Muscle layer of colon (tissue), 2 donors: ENCODE data around the gene UBE2M.
"Not testable (repeated sequence)": the region's sequence is repeated elsewhere in the genome, so short reads cannot be mapped to it uniquely, and the experiment has no call there.

Source experiments
- H3K27ac ChIP-seq: one replicate; pipeline ENCODE4 v1.7.0; 2013; ENCODE audit warnings: low read depth, mild to moderate bottlenecking, low read length, moderate library complexity
- H3K27me3 ChIP-seq, 2 donors: one replicate each; pipeline ENCODE4 v1.7.0; 2013; ENCODE audit warnings: low read length in 2 of 2, mild to moderate bottlenecking in 2 of 2; ENCODE audit not compliant: insufficient read depth in 2 of 2, control insufficient read depth in 1 of 2
- H3K36me3 ChIP-seq: one replicate; pipeline ENCODE4 v1.7.0; 2013; ENCODE audit warnings: mild to moderate bottlenecking, low read length; ENCODE audit not compliant: insufficient read depth
- H3K4me1 ChIP-seq: one replicate; pipeline ENCODE4 v1.7.0; 2013; ENCODE audit warnings: mild to moderate bottlenecking, low read length; ENCODE audit not compliant: insufficient read depth
- H3K4me3 ChIP-seq, 2 donors: one replicate each; pipeline ENCODE4 v1.7.0; 2013; ENCODE audit warnings: low read length in 2 of 2, low read depth in 1 of 2, mild to moderate bottlenecking in 1 of 2, moderate library complexity in 1 of 2
- H3K9ac ChIP-seq: one replicate; pipeline ENCODE4 v1.7.0; 2013; ENCODE audit warnings: low read length
- H3K9me3 ChIP-seq: one replicate; pipeline ENCODE4 v1.7.0; 2013; ENCODE audit warnings: mild to moderate bottlenecking, low read length
- donor health status: abdominal sarcoma.
- donor health status: Adenocarcinoma of cecum.

UBE2M gene

DNA sequence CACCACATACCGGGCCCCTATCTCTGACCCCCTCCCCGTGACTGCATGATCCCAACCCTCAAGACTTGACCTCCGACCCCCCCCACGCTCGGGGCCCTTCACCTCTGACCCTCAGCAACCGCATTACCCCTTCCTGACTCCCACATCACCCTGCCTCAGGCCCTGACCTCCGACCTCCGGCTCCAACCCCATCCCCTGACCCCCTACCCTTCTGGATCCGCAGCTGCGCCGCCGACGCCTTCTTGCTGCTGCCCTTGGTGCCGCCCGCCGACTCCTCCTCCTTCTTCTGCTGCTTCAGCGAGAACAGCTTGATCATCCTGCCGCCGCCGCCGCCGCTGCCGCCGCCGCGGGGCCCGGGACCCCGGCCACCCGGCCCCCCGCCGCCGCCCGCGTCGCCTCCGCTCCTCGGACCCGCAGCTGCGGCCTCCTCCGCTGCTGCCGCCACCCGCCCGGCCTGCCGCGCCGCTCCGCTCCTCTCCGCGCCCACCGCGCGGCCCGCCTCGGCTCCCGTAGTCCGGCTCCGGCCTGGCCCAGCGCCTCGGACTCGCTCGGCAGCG lies at the start of gene UBE2M:
Gene UBE2M, minus strand, starts transcription at position 546 of the 557 bp plus-strand sequence. Its CDS starts 230 bp downstream, at position 316.
- H3K27me3 ChIP-seq = no peaks in the 10 kb centered on the region
- peak within 1 kb of the TSS; percentile 99 for H3K9ac ChIP-seq
- H3K36me3 ChIP-seq = peaks cover 17% of the 10 kb centered on the region
- H3K4me1 ChIP-seq = peaks cover 63% of the 10 kb centered on the region
- peak within 1 kb of the TSS; percentile 73 to 98 for H3K4me3 ChIP-seq
- H3K9me3 ChIP-seq = no peaks in the 10 kb centered on the region
- H3K27ac ChIP-seq = peak within 1 kb of the TSS; percentile 93

GRCh38 chr19:58607213-58607612 lies 48.8 kb upstream of the UBE2M start:
- not testable (repeated sequence) for H3K9ac ChIP-seq, H3K4me1 ChIP-seq, H3K27me3 ChIP-seq, H3K4me3 ChIP-seq, H3K36me3 ChIP-seq, H3K9me3 ChIP-seq, H3K27ac ChIP-seq

DNA sequence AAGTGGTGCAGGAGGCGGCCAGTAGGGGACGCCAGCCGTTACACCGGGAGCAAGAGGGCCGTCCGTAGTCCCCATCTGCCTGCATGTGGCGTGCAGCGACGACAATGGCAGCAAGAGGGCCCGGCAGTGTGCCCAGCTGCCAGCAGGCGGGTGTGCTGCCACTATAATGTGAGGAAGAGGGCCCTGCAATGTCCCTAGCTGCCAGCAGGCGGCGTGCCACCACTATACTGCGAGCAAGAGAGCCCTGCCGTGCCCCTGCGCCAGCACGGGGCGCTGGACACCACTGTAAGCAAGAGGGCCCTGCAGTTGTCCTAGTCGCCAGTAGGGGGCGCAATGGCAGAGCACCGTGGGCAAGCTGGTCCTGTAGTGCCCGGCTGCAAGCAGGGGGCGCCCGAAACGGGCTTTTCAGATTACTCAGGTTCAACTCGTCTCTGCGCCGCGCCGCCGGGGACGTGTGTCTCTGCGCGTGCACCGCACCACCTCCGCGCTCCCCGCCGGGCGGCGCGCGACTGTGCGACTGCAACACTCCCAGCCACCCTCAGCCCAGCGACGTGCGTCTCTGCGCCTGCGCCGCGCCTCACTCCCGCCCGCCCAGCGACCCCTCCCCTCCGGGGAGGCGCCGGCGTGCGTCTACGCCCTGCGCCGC lies 48.0 kb upstream of the UBE2M start:
- H3K9me3 ChIP-seq, H3K4me3 ChIP-seq, H3K36me3 ChIP-seq, H3K27me3 ChIP-seq, H3K27ac ChIP-seq, H3K9ac ChIP-seq, H3K4me1 ChIP-seq: not testable (repeated sequence)

GRCh38 chr19:58586133-58586765 lies 27.8 kb upstream of the UBE2M start:
- Histone ChIP-seq H3K36me3 (peaks cover 22% of the 10 kb centered on the region), H3K4me1 (peaks cover 7% of the 10 kb centered on the region), H3K9ac (no peak overlapping the region), H3K9me3 (no peaks in the 10 kb centered on the region), H3K27ac (no peak overlapping the region), H3K4me3 (no peak overlapping the region), H3K27me3 (no peaks in the 10 kb centered on the region)

- H3K4me1 ChIP-seq = peaks cover 13% of the 10 kb centered on the region
- no peaks in the 10 kb centered on the region for H3K9me3 ChIP-seq
- peaks cover 22% of the 10 kb centered on the region for H3K36me3 ChIP-seq
- no peak overlapping the region for H3K9ac ChIP-seq
- no peaks in the 10 kb centered on the region for H3K27me3 ChIP-seq
- H3K27ac ChIP-seq = no peak overlapping the region
- H3K4me3 ChIP-seq = no peak overlapping the region
Observed at GRCh38 chr19:58585442-58586132, 27.2 kb upstream of the UBE2M start.

DNA sequence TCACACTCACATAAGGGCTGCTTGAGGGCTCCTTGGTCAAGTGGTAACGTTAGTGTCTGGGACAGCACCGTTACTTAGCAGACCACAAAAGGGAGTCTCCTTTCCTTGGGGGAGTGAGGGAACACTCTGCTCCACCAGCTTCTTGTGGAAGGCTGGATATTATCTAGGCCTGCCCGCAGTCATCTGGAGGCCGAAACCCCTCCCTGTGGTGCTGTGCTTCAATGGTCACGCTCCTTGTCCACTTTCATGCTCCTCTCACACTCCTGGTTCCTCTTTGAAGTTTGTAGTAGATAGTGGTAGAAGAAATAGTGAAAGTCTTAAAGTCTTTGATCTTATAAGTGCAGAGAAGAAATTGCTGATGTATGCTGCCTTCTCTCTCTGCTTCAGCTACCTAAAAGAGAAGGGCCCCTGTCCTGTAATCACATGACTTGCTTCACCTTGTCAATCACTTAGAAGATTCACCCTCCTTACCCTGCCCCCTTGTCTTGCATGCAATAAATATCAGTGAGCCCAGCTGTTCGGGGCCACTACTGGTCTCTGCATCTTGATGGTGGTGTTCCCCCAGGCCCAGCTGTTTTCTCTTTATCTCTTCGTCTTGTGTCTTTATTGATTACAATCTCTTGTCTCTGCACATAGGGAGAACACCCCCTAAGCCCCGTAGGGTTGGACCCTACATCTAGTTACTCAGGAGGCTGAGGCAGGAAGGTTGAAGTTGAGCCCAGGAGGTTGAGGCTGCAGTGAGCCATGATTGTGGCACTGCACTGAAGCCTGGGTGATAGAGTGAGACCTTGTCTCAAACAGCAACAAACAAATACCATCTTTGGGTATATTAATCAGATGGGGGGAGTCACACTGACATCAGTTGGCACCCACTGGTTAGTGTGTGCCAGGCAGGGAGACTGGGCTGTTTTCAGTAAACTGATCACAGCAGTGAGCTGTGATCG lies 26.4 kb upstream of the UBE2M start:
- Histone ChIP-seq H3K9ac (no peak overlapping the region), H3K9me3 (no peaks in the 10 kb centered on the region)

GRCh38 chr19:58582985-58583384 lies 24.6 kb upstream of the UBE2M start:
- Histone ChIP-seq H3K36me3 (peaks cover 22% of the 10 kb centered on the region), H3K9me3 (no peaks in the 10 kb centered on the region), H3K27me3 (no peaks in the 10 kb centered on the region), H3K9ac (no peak overlapping the region), H3K4me1 (peaks cover 13% of the 10 kb centered on the region), H3K4me3 (no peak overlapping the region), H3K27ac (no peak overlapping the region)

More for the DNA sequence above, 26.4 kb upstream of the UBE2M start:
- Histone ChIP-seq H3K4me1 (peaks cover 13% of the 10 kb centered on the region), H3K27ac (no peak overlapping the region), H3K27me3 (no peaks in the 10 kb centered on the region), H3K36me3 (peaks cover 22% of the 10 kb centered on the region), H3K4me3 (no peak overlapping the region)

GRCh38 chr19:58581227-58582141 lies 23.1 kb upstream of the UBE2M start:
- H3K4me1 ChIP-seq = peaks cover 13% of the 10 kb centered on the region
- H3K36me3 ChIP-seq = peaks cover 22% of the 10 kb centered on the region
- no peaks in the 10 kb centered on the region for H3K27me3 ChIP-seq
- H3K4me3 ChIP-seq = peak overlapping the region in 1 of 2 donors; percentile 37
- H3K27ac ChIP-seq = peak overlapping the region; percentile 78
- no peaks in the 10 kb centered on the region for H3K9me3 ChIP-seq
- peak overlapping the region; percentile 21 for H3K9ac ChIP-seq

- H3K27ac ChIP-seq = no peak overlapping the region
- peaks cover 13% of the 10 kb centered on the region for H3K4me1 ChIP-seq
- no peaks in the 10 kb centered on the region for H3K9me3 ChIP-seq
- no peak overlapping the region for H3K4me3 ChIP-seq
- H3K27me3 ChIP-seq = no peaks in the 10 kb centered on the region
- no peak overlapping the region for H3K9ac ChIP-seq
- peaks cover 22% of the 10 kb centered on the region for H3K36me3 ChIP-seq
Observed at GRCh38 chr19:58579473-58580142, 21.2 kb upstream of the UBE2M start.
